ENCODE results near the gene CRIP2. TPM values are rescaled to one million over a fixed set of nuclear protein-coding genes. Genes with fewer than 3 reads are reported as not detected.

CRIP2 gene
- total RNA-seq, 3 donors from 2014 or later: 0.90 to 1.4 (median 0.91) TPM

GRCh38 chr14:105449276-105450122, 25.1 kb upstream of the CRIP2 start:
- Mint-ChIP-seq H3K4me1 (ENCODE audit: low read depth) (no peaks in the 10 kb centered on the region), H3K4me3 (no peak overlapping the region)
- no peak for ATAC-seq

GRCh38 chr14:105450123-105450505, 24.5 kb upstream of the CRIP2 start:
- H3K4me3 Mint-ChIP-seq: no peak overlapping the region
- DNase-seq (no peak), ATAC-seq (no peak)
- no peaks in the 10 kb centered on the region for H3K9me3 Mint-ChIP-seq
- H3K27me3 Mint-ChIP-seq (ENCODE audit: low read depth): no peaks in the 10 kb centered on the region
- peaks cover 10% of the 10 kb centered on the region for H3K36me3 Mint-ChIP-seq (ENCODE audit: insufficient read depth)
- no peaks in the 10 kb centered on the region for H3K4me1 Mint-ChIP-seq (ENCODE audit: low read depth)

More at GRCh38 chr14:105449276-105450122, 25.1 kb upstream of the CRIP2 start:
- no peaks in the 10 kb centered on the region for H3K27me3 Mint-ChIP-seq (ENCODE audit: low read depth)
- H3K9me3 Mint-ChIP-seq: no peaks in the 10 kb centered on the region
- no peak for DNase-seq
- peaks cover 10% of the 10 kb centered on the region for H3K36me3 Mint-ChIP-seq (ENCODE audit: insufficient read depth)

GRCh38 chr14:105450864-105451720, 23.5 kb upstream of the CRIP2 start:
- Mint-ChIP-seq H3K27me3 (ENCODE audit: low read depth) (no peaks in the 10 kb centered on the region), H3K4me3 (no peak overlapping the region), H3K4me1 (ENCODE audit: low read depth) (no peaks in the 10 kb centered on the region), H3K36me3 (ENCODE audit: insufficient read depth) (peaks cover 16% of the 10 kb centered on the region), H3K9me3 (no peaks in the 10 kb centered on the region)
- DNase-seq (no peak), ATAC-seq (no peak)

- no peaks in the 10 kb centered on the region for H3K4me1 Mint-ChIP-seq (ENCODE audit: low read depth)
- H3K4me3 Mint-ChIP-seq: no peak overlapping the region
- ATAC-seq (no peak), DNase-seq (no peak)
- H3K9me3 Mint-ChIP-seq: no peaks in the 10 kb centered on the region
- H3K36me3 Mint-ChIP-seq (ENCODE audit: insufficient read depth): peaks cover 16% of the 10 kb centered on the region
- no peaks in the 10 kb centered on the region for H3K27me3 Mint-ChIP-seq (ENCODE audit: low read depth)
Observed at GRCh38 chr14:105452963-105453362, 21.7 kb upstream of the CRIP2 start.

DNA sequence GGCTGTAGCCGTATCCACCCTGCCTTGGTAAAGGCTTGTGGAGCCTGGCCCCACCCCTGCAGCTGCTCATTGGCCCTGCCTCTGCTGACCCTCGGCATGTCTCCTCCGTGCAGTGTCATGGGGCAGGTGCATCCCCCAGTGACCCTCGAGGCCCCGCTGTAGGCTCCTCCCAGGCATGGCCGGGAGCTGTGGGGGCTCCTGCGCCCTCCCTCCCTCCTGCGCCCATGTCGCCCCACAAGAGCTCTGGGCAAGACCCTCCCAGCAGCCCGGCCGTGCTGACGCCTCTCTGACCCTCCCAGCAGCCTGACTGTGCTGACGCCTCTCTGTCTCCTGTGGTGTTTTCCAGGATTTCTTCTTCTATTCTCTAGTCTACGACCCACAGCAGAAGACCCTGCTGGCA, 20.8 kb upstream of the CRIP2 start:
- ATAC-seq: no peak
- H3K4me3 Mint-ChIP-seq: no peak overlapping the region
- H3K36me3 Mint-ChIP-seq (ENCODE audit: insufficient read depth): peaks cover 16% of the 10 kb centered on the region
- no peaks in the 10 kb centered on the region for H3K9me3 Mint-ChIP-seq
- no peaks in the 10 kb centered on the region for H3K4me1 Mint-ChIP-seq (ENCODE audit: low read depth)
- no peak for DNase-seq
- H3K27me3 Mint-ChIP-seq (ENCODE audit: low read depth): no peaks in the 10 kb centered on the region

DNA sequence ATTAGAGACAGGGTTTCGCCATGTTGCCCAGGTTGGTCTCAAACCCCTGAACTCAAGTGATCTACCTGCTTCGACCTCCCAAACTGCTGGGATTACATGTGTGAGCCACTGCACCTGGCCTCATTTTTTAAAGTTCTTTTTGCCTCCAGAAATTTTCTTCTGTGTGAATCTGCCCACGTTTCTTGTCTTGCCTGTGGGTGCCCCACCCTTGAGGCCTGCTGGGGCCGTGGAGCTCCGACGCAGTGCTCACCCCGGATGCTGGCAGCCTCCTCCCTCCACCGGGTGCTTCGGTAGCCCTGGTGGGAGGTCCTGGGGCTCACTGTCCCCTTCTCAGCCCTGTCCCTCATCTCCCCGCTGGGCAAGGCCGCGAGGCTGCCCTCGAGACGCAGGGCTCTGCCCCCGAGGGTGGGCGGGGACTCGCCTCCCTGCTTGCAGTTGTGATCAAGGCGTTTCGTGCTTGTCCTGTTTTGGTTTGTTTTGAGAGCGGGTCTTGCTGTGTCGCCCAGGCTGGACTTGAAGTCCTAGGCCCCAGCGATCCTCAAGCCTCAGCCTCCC, 19.5 kb upstream of the CRIP2 start:
- no peak for ATAC-seq

DNA sequence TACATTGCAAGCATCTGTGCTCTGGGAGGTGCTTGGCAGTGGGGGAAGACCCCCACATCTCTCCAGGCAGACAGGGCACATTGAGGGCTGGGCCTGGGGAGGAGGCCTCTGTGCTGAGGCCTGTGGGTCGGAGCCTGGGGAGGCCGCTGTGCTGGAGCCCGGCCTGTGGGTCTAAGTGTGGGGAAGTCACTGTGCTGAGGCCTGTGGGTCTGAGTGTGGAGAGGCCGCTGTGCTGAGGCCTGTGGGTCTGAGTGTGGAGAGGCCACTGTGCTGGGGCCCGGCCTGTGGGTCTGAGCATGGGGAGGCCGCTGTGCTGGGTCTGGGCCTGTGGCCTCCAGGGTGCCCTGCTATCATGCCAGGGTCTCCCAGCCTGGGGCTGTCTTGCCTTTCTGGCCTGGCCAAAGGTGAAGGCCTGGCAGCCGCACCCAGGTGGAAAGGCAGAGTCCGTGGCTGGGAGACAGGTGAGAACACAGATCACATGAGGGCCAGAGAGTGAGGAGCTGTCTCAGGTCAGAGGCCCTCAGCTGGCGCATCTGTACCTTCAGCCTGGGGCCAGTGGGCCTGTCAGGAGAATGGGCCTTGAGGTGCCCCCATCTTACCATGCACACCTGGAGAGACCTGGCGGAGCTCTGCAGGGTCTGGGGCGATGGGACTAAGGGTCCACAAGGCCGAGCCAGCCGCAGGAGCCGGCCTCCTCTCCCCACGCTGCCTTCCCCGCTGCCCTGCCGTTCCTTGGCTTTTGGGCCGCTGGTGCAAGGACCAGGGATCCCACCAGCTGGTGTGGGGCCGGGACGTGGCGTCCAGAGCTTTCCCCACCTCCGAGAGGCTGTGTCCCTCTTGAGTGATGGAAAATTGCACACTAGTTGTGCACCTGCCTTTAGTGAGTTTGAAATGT, 18.6 kb upstream of the CRIP2 start:
- Mint-ChIP-seq H3K4me3 (no peak overlapping the region), H3K36me3 (ENCODE audit: insufficient read depth) (peaks cover 16% of the 10 kb centered on the region), H3K27me3 (ENCODE audit: low read depth) (no peaks in the 10 kb centered on the region), H3K4me1 (ENCODE audit: low read depth) (no peaks in the 10 kb centered on the region), H3K9me3 (no peaks in the 10 kb centered on the region)
- ATAC-seq: no peak
- DNase-seq: no peak

More for the DNA sequence above, 19.5 kb upstream of the CRIP2 start:
- no peaks in the 10 kb centered on the region for H3K4me1 Mint-ChIP-seq (ENCODE audit: low read depth)
- H3K4me3 Mint-ChIP-seq: no peak overlapping the region
- no peak for DNase-seq
- H3K9me3 Mint-ChIP-seq: no peaks in the 10 kb centered on the region
- peaks cover 16% of the 10 kb centered on the region for H3K36me3 Mint-ChIP-seq (ENCODE audit: insufficient read depth)
- H3K27me3 Mint-ChIP-seq (ENCODE audit: low read depth): no peaks in the 10 kb centered on the region

GRCh38 chr14:105456736-105457617, 17.6 kb upstream of the CRIP2 start:
- no peaks in the 10 kb centered on the region for H3K9me3 Mint-ChIP-seq
- no peaks in the 10 kb centered on the region for H3K4me1 Mint-ChIP-seq (ENCODE audit: low read depth)
- no peak for DNase-seq
- no peak for ATAC-seq
- peaks cover 15% of the 10 kb centered on the region for H3K36me3 Mint-ChIP-seq (ENCODE audit: insufficient read depth)
- H3K27me3 Mint-ChIP-seq (ENCODE audit: low read depth): no peaks in the 10 kb centered on the region
- no peak overlapping the region for H3K4me3 Mint-ChIP-seq

GRCh38 chr14:105458010-105458409, 16.6 kb upstream of the CRIP2 start:
- no peaks in the 10 kb centered on the region for H3K27me3 Mint-ChIP-seq (ENCODE audit: low read depth)
- no peaks in the 10 kb centered on the region for H3K4me1 Mint-ChIP-seq (ENCODE audit: low read depth)
- DNase-seq: no peak
- peaks cover 9% of the 10 kb centered on the region for H3K36me3 Mint-ChIP-seq (ENCODE audit: insufficient read depth)
- ATAC-seq: no peak
- no peak overlapping the region for H3K4me3 Mint-ChIP-seq
- H3K9me3 Mint-ChIP-seq: no peaks in the 10 kb centered on the region

DNA sequence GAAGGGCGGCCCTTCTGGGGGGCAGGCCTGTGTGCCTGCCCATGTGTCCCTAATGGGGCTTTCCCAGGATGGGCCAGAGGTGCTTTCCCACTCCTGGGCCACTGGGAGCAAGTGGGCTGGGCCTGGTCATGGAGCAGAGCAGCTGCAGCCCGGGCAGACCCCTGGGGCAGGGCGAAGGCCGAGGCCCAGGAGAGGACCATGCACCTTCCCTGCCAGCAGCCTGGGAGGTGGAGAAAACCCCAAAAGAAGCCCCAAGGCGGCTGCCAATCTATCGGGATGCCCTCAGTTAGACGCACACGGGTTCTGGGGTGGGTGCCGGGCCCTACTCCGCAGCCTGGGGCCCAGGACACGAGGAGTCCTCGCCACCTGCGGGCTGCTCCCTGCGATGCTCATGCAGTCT, 16.1 kb upstream of the CRIP2 start:
- DNase-seq (no peak), ATAC-seq (no peak)
- Mint-ChIP-seq H3K36me3 (ENCODE audit: insufficient read depth) (peaks cover 6% of the 10 kb centered on the region), H3K4me1 (ENCODE audit: low read depth) (no peaks in the 10 kb centered on the region), H3K9me3 (no peaks in the 10 kb centered on the region), H3K27me3 (ENCODE audit: low read depth) (no peaks in the 10 kb centered on the region), H3K4me3 (no peak overlapping the region)

DNA sequence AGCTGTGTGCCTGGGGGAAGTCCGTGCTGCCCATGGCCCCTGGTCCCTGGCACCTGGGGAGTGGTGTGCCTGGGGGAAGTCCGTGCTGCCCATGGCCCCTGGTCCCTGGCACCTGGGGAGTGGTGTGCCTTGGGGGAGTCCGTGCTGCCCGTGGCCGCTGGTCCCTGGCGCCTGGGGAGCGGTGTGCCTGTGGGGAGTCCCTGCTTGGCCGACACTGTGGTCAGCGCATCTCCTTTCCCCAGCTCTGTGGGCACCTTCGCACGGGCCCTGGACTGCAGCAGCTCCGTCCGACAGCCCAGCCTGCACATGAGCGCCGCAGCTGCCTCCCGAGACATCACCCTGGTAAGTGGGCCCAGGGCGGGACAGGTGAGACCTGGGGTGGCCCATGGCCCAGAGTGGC, 14.5 kb upstream of the CRIP2 start:
- Mint-ChIP-seq H3K9me3 (no peaks in the 10 kb centered on the region), H3K4me3 (no peak overlapping the region), H3K36me3 (ENCODE audit: insufficient read depth) (peaks cover 6% of the 10 kb centered on the region), H3K27me3 (ENCODE audit: low read depth) (no peaks in the 10 kb centered on the region), H3K4me1 (ENCODE audit: low read depth) (no peaks in the 10 kb centered on the region)
- ATAC-seq (no peak), DNase-seq (no peak)

DNA sequence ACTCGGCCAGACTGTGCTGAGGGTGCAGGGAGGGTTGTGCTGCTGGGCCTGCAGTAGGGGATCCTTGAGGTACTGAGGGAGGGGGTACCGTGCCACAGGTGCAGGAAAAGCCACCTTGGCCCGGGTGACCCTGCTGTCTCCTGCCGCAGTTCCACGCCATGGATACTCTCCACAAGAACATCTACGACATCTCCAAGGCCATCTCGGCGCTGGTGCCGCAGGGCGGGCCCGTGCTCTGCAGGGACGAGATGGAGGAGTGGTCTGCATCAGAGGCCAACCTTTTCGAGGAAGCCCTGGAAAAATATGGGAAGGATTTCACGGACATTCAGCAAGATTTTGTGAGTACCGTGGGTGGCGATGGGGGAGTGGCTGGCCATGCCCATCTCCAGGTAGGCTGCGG, 14.0 kb upstream of the CRIP2 start:
- Mint-ChIP-seq H3K27me3 (ENCODE audit: low read depth) (no peaks in the 10 kb centered on the region), H3K9me3 (no peaks in the 10 kb centered on the region), H3K4me3 (no peak overlapping the region), H3K36me3 (ENCODE audit: insufficient read depth) (peaks cover 2% of the 10 kb centered on the region), H3K4me1 (ENCODE audit: low read depth) (no peaks in the 10 kb centered on the region)
- ATAC-seq (no peak), DNase-seq (no peak)

DNA sequence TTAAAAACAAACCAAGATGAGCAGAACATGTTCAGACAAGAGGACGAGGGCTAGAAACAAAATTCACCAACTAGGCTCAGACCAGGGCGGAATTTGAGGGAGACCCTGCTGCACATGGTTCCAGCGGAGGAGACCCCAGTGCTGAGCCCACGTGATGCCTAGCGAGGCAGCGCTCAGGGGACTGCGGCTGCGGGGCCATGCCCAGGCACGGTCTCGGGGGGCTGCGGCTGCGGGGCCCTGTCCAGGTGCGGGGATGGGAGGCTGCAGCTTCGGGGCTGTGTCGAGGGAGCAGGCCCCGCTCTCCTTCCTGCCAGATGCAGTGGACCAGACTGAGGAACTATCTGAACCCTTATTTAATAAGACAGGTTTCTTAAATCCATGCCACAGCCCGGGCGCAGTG, 12.7 kb upstream of the CRIP2 start:
- DNase-seq (no peak), ATAC-seq (no peak)
- Mint-ChIP-seq H3K4me3 (no peak overlapping the region), H3K9me3 (no peaks in the 10 kb centered on the region), H3K27me3 (ENCODE audit: low read depth) (no peaks in the 10 kb centered on the region), H3K36me3 (ENCODE audit: insufficient read depth) (no peaks in the 10 kb centered on the region), H3K4me1 (ENCODE audit: low read depth) (no peaks in the 10 kb centered on the region)

Measured in activated T-cell treated with anti-CD3 and anti-CD28 coated beads, Interleukin-2, amount 50 U/mL, for 4 hours (primary cell).